Calu3 (cell line): ENCODE results near the gene FOXN3. TPM values are rescaled to one million over a fixed set of nuclear protein-coding genes. Genes with fewer than 3 reads are reported as not detected.

Source experiments
- BruUV-seq: library from RNA; stranded (reverse); fragments of 400-500 nt; replicated peaks from 2 replicates; lab custom pipeline; 2021; lab: Mats Ljungman, UMichigan
- CTCF ChIA-PET: fragments of 300-600 bp; sonication (Branson Sonifier 250); formaldehyde crosslinking; loops from one replicate; lab custom pipeline; 2022; ENCODE audit warnings: antibody characterized with exemption; lab: Charles Lee
- DNase-seq: peaks from one replicate; pipeline ENCODE4 v3.0.0; 2022
- H3K27ac Mint-ChIP-seq: one replicate; pipeline ENCODE4 v1.8.0; 2022; ENCODE audit warnings: mixed read lengths; ENCODE audit not compliant: unreplicated experiment
- H3K27me3 Mint-ChIP-seq: one replicate; pipeline ENCODE4 v1.8.0; 2022; ENCODE audit warnings: mixed read lengths; ENCODE audit not compliant: unreplicated experiment
- H3K36me3 Mint-ChIP-seq: one replicate; pipeline ENCODE4 v1.8.0; 2022; ENCODE audit warnings: mild to moderate bottlenecking, moderate library complexity, mixed read lengths; ENCODE audit not compliant: insufficient read depth, unreplicated experiment
- H3K4me1 Mint-ChIP-seq: one replicate; pipeline ENCODE4 v1.8.0; 2022; ENCODE audit warnings: mild to moderate bottlenecking, low read depth, mixed read lengths; ENCODE audit not compliant: unreplicated experiment
- H3K4me3 Mint-ChIP-seq: one replicate; pipeline ENCODE4 v1.8.0; 2022; ENCODE audit warnings: mild to moderate bottlenecking, low read depth, moderate library complexity, mixed read lengths; ENCODE audit not compliant: unreplicated experiment
- H3K9me3 Mint-ChIP-seq: one replicate; pipeline ENCODE4 v1.8.0; 2022; ENCODE audit warnings: low read depth, mixed read lengths; ENCODE audit not compliant: unreplicated experiment
- intact Hi-C: fragments of 100-400 bp; cut with micrococcal nuclease; formaldehyde crosslinking; loops from one replicate; pipeline ENCODE4 v1.10.0; 2022; ENCODE audit not compliant: unreplicated experiment
- total RNA-seq: library from RNA; stranded (reverse); gene quantifications from 2 replicates; pipeline ENCODE4 v1.2.3, GENCODE V29; 2022
- TF ChIP-seq, protein P1 (sequence below): fragments of 200-600 bp; IDR thresholded peaks from one replicate; pipeline ENCODE4 v1.8.0; 2022; ENCODE audit warnings: antibody characterized with exemption; ENCODE audit not compliant: unreplicated experiment

Gene FOXN3
- total RNA-seq, 1 experiment from 2014 or later = 11.8 TPM

DNA sequence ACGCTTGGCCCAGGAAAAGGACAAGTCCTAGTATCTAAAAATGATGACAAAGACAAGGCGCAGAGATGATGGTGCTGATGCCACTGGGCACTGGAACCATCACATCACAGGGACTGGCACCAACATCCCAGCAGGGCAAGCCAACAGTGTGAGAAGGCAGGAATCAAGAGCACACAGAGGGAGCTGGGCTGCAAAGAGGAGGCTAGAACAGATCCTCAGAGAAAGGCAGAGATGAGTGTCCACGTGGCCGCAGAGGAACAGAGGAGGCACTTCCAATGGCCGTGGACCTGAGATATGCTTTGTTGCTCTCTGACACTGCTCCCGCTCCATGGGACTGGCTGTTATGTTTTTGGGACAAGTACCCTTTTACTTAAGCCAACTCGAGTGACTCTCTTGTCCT, 17.9 kb downstream of the FOXN3 start:
- Mint-ChIP-seq H3K27me3 (no peaks in the 10 kb centered on the region), H3K36me3 (no peaks in the 10 kb centered on the region), H3K27ac (no peak overlapping the region), H3K4me1 (no peaks in the 10 kb centered on the region), H3K9me3 (no peaks in the 10 kb centered on the region), H3K4me3 (no peak overlapping the region)
- intact Hi-C loops = no loop called here
- DNase-seq = no peak
- CTCF ChIA-PET = no interaction called here
- TF ChIP-seq, protein P1, sequence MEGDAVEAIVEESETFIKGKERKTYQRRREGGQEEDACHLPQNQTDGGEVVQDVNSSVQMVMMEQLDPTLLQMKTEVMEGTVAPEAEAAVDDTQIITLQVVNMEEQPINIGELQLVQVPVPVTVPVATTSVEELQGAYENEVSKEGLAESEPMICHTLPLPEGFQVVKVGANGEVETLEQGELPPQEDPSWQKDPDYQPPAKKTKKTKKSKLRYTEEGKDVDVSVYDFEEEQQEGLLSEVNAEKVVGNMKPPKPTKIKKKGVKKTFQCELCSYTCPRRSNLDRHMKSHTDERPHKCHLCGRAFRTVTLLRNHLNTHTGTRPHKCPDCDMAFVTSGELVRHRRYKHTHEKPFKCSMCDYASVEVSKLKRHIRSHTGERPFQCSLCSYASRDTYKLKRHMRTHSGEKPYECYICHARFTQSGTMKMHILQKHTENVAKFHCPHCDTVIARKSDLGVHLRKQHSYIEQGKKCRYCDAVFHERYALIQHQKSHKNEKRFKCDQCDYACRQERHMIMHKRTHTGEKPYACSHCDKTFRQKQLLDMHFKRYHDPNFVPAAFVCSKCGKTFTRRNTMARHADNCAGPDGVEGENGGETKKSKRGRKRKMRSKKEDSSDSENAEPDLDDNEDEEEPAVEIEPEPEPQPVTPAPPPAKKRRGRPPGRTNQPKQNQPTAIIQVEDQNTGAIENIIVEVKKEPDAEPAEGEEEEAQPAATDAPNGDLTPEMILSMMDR = no peak
- no TSS peak for BruUV-seq

GRCh38 chr14:89397569-89398230, 19.3 kb downstream of the FOXN3 start:
- no TSS peak for BruUV-seq
- CTCF ChIA-PET = interaction anchor here (0.7 kb wide), 1 partner anchor 894 kb away, joined by 3 read pairs; no protein-coding TSS in a partner anchor
- Mint-ChIP-seq H3K27ac (no peak overlapping the region), H3K4me3 (no peak overlapping the region), H3K36me3 (no peaks in the 10 kb centered on the region), H3K9me3 (no peaks in the 10 kb centered on the region), H3K27me3 (no peaks in the 10 kb centered on the region), H3K4me1 (no peaks in the 10 kb centered on the region)
- intact Hi-C loops = no loop called here
- TF ChIP-seq, protein P1 = no peak
- no peak for DNase-seq

- Mint-ChIP-seq H3K9me3 (no peaks in the 10 kb centered on the region), H3K27ac (no peak overlapping the region), H3K4me1 (no peaks in the 10 kb centered on the region), H3K4me3 (no peak overlapping the region), H3K36me3 (no peaks in the 10 kb centered on the region), H3K27me3 (no peaks in the 10 kb centered on the region)
- CTCF ChIA-PET = interaction anchor here (0.5 kb wide), 1 partner anchor 14 kb away, joined by 4 read pairs; no protein-coding TSS in a partner anchor
- TF ChIP-seq, protein P1 = no peak
- DNase-seq = no peak
- intact Hi-C loops = no loop called here
- no TSS peak for BruUV-seq
These were observed 22.1 kb downstream of the FOXN3 start for GRCh38 chr14:89394972-89395371.

- Mint-ChIP-seq H3K4me3 (no peak overlapping the region), H3K36me3 (no peaks in the 10 kb centered on the region), H3K27me3 (no peaks in the 10 kb centered on the region), H3K4me1 (no peaks in the 10 kb centered on the region), H3K27ac (no peak overlapping the region), H3K9me3 (no peaks in the 10 kb centered on the region)
- CTCF ChIA-PET = interaction anchor here (0.7 kb wide), 2 partner anchors 20 to 287 kb away, joined by 3 read pairs; no protein-coding TSS in a partner anchor
- BruUV-seq = no TSS peak
- TF ChIP-seq, protein P1 = no peak
- intact Hi-C loops = no loop called here
- no peak for DNase-seq
These were observed 23.7 kb downstream of the FOXN3 start for GRCh38 chr14:89393222-89393745.
